ENCODE results near the gene HOXD8.

- no peak for TF ChIP-seq CTCF (IDR thresholded peaks at IDR 0.05; ENCODE audit: insufficient read depth, low read depth, low read length)
- TF ChIP-seq EZH2 (IDR thresholded peaks at IDR 0.05; ENCODE audit: insufficient read depth, low read length): peak; percentile 79
Observed at GRCh38 chr2:176172007-176172894, 42.7 kb downstream of the HOXD8 start.
